A549 (cell line): ENCODE results near the gene TMEM273. TPM values are rescaled to one million over a fixed set of nuclear protein-coding genes. Genes with fewer than 3 reads are reported as not detected.

Experiments
- ATAC-seq, 2 experiments: fragments of 200-7000 bp in 1 of 2; fragments of >200 bp in 1 of 2; cut with Nextera tagmentation in 1 of 2; cut with Tn5 transposase in 1 of 2; 3 replicates each; pipeline versions ENCODE4 v1.8.0 to v1.9.1; 2018 to 2020; ENCODE audit warnings: mild to moderate bottlenecking in 1 of 2, moderate library complexity in 1 of 2
- CTCF ChIA-PET: fragments of 300-600 bp; sonication (Branson Sonifier 250); formaldehyde crosslinking; extraction: SDS; loops from one replicate; lab custom pipeline; 2021; ENCODE audit warnings: antibody characterized with exemption, inconsistent platforms; lab: Yijun Ruan, JAX
- POLR2A ChIA-PET: fragments of 350-600 bp; formaldehyde crosslinking; extraction: SDS; loops from one replicate; lab custom pipeline; 2021; ENCODE audit warnings: antibody characterized with exemption, inconsistent platforms; lab: Yijun Ruan, JAX
- DNase-seq, 2 experiments: peaks; one replicate each; pipeline versions ENCODE4 v3.0.0 to v3.0.0-alpha.2; 2011 to 2016; ENCODE audit warnings: low read depth in 1 of 2, low spot score in 1 of 2
- FAIRE-seq: peaks from 2 replicates; lab custom pipeline; 2011; peaks lifted over from hg19 to GRCh38; lab: Jason Lieb, UNC
- H3K27ac ChIP-seq, 2 experiments: fragments of >200 bp; sonication (Bioruptor Twin); formaldehyde crosslinking; 3 replicates each; pipeline ENCODE4 v1.5.1; 2016 to 2017
- H3K4me1 ChIP-seq: fragments of >200 bp; sonication (Bioruptor Twin); formaldehyde crosslinking; 3 replicates; pipeline ENCODE4 v1.6.1; 2016
- H3K4me2 ChIP-seq: fragments of >200 bp; sonication (Bioruptor Twin); formaldehyde crosslinking; 3 replicates; pipeline ENCODE4 v1.6.1; 2016
- H3K4me3 ChIP-seq: fragments of >200 bp; sonication (Bioruptor Twin); formaldehyde crosslinking; 3 replicates; pipeline ENCODE4 v1.5.1; 2016
- H3K9me3 ChIP-seq: fragments of >200 bp; sonication (Bioruptor Twin); formaldehyde crosslinking; 3 replicates; pipeline ENCODE4 v1.6.1; 2016
- BHLHE40 ChIP-seq: IDR thresholded peaks from 2 replicates; pipeline ENCODE4 v1.6.1; 2012; ENCODE audit warnings: low read depth, low read length, inconsistent platforms
- CBX8 ChIP-seq: fragments of 200-600 bp; sonication (generic); IDR thresholded peaks from 2 replicates; pipeline ENCODE4 v1.6.1; 2016
- CHD2 ChIP-seq: fragments of 150-350 bp; IDR thresholded peaks from 2 replicates; pipeline ENCODE4 v1.6.1; 2014; ENCODE audit warnings: low read length; ENCODE audit not compliant: partially characterized antibody
- EHF ChIP-seq: fragments of 250-450 bp; sonication (Bioruptor Pico); IDR thresholded peaks from 2 replicates; pipeline ENCODE4 v1.5.0; 2020; ENCODE audit warnings: mild to moderate bottlenecking
- EP300 ChIP-seq, 2 experiments: fragments of >200 bp; sonication (Bioruptor Twin); formaldehyde crosslinking; IDR thresholded peaks; 2 replicates in 1 of 2; 3 replicates in 1 of 2; pipeline ENCODE4 v1.6.1; 2016 to 2017
- FOSB ChIP-seq: fragments of 250-450 bp; sonication (Bioruptor Pico); IDR thresholded peaks from 2 replicates; pipeline ENCODE4 v1.5.0; 2020; ENCODE audit warnings: mild to moderate bottlenecking, moderate library complexity
- HDAC2 ChIP-seq: fragments of 200-600 bp; sonication (generic); IDR thresholded peaks from 2 replicates; pipeline ENCODE4 v1.6.1; 2016
- HOXA7 ChIP-seq: fragments of 250-450 bp; sonication (Bioruptor Pico); IDR thresholded peaks from 2 replicates; pipeline ENCODE4 v1.5.0; 2020; ENCODE audit warnings: mild to moderate bottlenecking, moderate library complexity
- JUNB ChIP-seq: fragments of >200 bp; sonication (Bioruptor Twin); formaldehyde crosslinking; IDR thresholded peaks from 2 replicates; pipeline ENCODE4 v1.6.1; 2016
- MAFK ChIP-seq: fragments of 450-650 bp; IDR thresholded peaks from 2 replicates; pipeline ENCODE4 v1.6.1; 2014; ENCODE audit not compliant: partially characterized antibody
- MAZ ChIP-seq: fragments of 150-350 bp; IDR thresholded peaks from 2 replicates; pipeline ENCODE4 v1.6.1; 2014; ENCODE audit warnings: antibody characterized with exemption, low read depth, low read length, borderline replicate concordance
- NR3C1 ChIP-seq: fragments of >200 bp; sonication (Bioruptor Twin); formaldehyde crosslinking; IDR thresholded peaks from 3 replicates; pipeline ENCODE4 v1.6.1; 2017
- POLR2AphosphoS2 ChIP-seq: conservative IDR thresholded peaks from 2 replicates; pipeline ENCODE4 v1.6.1; 2012; ENCODE audit warnings: low read length, improper control_type of control experiment, inconsistent platforms
- RAD21 ChIP-seq, 2 experiments: fragments of >200 bp in 1 of 2; sonication (Bioruptor Twin) in 1 of 2; formaldehyde crosslinking in 1 of 2; IDR thresholded peaks in 1 of 2; conservative IDR thresholded peaks in 1 of 2; 2 replicates in 1 of 2; 3 replicates in 1 of 2; pipeline ENCODE4 v1.6.1; 2012 to 2018; ENCODE audit warnings: inconsistent platforms in 1 of 2
- RARB ChIP-seq: fragments of 250-450 bp; sonication (Bioruptor Pico); IDR thresholded peaks from 2 replicates; pipeline ENCODE4 v1.8.0; 2021; ENCODE audit warnings: mild to moderate bottlenecking, moderate library complexity
- RCOR1 ChIP-seq: fragments of 150-350 bp; IDR thresholded peaks from 2 replicates; pipeline ENCODE4 v1.6.1; 2014; ENCODE audit warnings: antibody characterized with exemption, low read length, low read depth
- RFX5 ChIP-seq: fragments of 450-650 bp; IDR thresholded peaks from 2 replicates; pipeline ENCODE4 v1.7.1; 2014; ENCODE audit warnings: antibody characterized with exemption, mild to moderate bottlenecking, moderate library complexity
- RNF2 ChIP-seq: fragments of 200-600 bp; sonication (generic); IDR thresholded peaks from 2 replicates; pipeline ENCODE4 v1.6.1; 2016; ENCODE audit warnings: low read depth, mild to moderate bottlenecking, antibody characterized with exemption, moderate library complexity, borderline replicate concordance
- SMC3 ChIP-seq: fragments of >200 bp; sonication (Bioruptor Twin); formaldehyde crosslinking; IDR thresholded peaks from 3 replicates; pipeline ENCODE4 v1.6.1; 2018; ENCODE audit warnings: inconsistent platforms
- TP53 ChIP-seq: fragments of 250-450 bp; sonication (Bioruptor Pico); IDR thresholded peaks from 2 replicates; pipeline ENCODE4 v1.5.0; 2021; ENCODE audit warnings: mild to moderate bottlenecking, moderate library complexity
- ZC3H11A ChIP-seq: fragments of 450-650 bp; IDR thresholded peaks from 2 replicates; pipeline ENCODE4 v1.6.1; 2014; ENCODE audit warnings: antibody characterized with exemption, mild to moderate bottlenecking
- ZSCAN20 ChIP-seq: fragments of 250-450 bp; sonication (Bioruptor Pico); IDR thresholded peaks from 2 replicates; pipeline ENCODE4 v1.8.0; 2022; ENCODE audit warnings: mild to moderate bottlenecking, moderate library complexity
- WGBS: methylation state at CpG from one replicate; pipeline ENCODE4 v1.1.6; 2017; ENCODE audit errors: missing lambda C conversion rate; 5-methylcytosine and 5-hydroxymethylcytosine counted together
- polyA plus RNA-seq, 4 experiments: library from polyadenylated mRNA; depleted of rRNA in 3 of 4; stranded (reverse); fragments of >200 nt; fragmentation: RNase III in 1 of 4; extraction: RNeasy Plus Mini Kit Qiagen cat#74134 plus additional on column Dnase treatment in 1 of 4; gene quantifications; 2 replicates in 3 of 4; 3 replicates in 1 of 4; pipeline ENCODE4 v1.2.3, GENCODE V29; 2011 to 2017
- TF ChIP-seq, protein P1 (sequence below): IDR thresholded peaks from 2 replicates; pipeline ENCODE4 v1.6.1; 2012; ENCODE audit warnings: low read depth, borderline replicate concordance
- TF ChIP-seq, protein P2 (sequence below): fragments of >200 bp; sonication (Bioruptor Twin); formaldehyde crosslinking; IDR thresholded peaks from 3 replicates; pipeline ENCODE4 v1.6.1; 2016
- TF ChIP-seq, protein P3 (sequence below): fragments of >200 bp; sonication (Bioruptor Twin); formaldehyde crosslinking; IDR thresholded peaks from 3 replicates; pipeline ENCODE4 v1.5.1; 2016
- TF ChIP-seq, protein P4 (sequence below): fragments of 250-450 bp; sonication (Bioruptor Pico); IDR thresholded peaks from 2 replicates; pipeline ENCODE4 v1.5.0; 2021; ENCODE audit warnings: mild to moderate bottlenecking, moderate library complexity, borderline replicate concordance
- TF ChIP-seq, protein P5 (sequence below): fragments of 150-350 bp; IDR thresholded peaks from 2 replicates; pipeline ENCODE4 v1.6.1; 2014; ENCODE audit warnings: low read depth, mild to moderate bottlenecking, low read length
- TF ChIP-seq, protein P6 (sequence below): fragments of 450-650 bp; IDR thresholded peaks from 2 replicates; pipeline ENCODE4 v1.6.1; 2014; ENCODE audit warnings: antibody characterized with exemption
- TF ChIP-seq, protein P7 (sequence below): IDR thresholded peaks from 2 replicates; pipeline ENCODE4 v1.6.1; 2012

The TMEM273 gene
- polyA plus RNA-seq, 2 of the 4 experiments (the other 2 are of a cell fraction): not detected

DNA sequence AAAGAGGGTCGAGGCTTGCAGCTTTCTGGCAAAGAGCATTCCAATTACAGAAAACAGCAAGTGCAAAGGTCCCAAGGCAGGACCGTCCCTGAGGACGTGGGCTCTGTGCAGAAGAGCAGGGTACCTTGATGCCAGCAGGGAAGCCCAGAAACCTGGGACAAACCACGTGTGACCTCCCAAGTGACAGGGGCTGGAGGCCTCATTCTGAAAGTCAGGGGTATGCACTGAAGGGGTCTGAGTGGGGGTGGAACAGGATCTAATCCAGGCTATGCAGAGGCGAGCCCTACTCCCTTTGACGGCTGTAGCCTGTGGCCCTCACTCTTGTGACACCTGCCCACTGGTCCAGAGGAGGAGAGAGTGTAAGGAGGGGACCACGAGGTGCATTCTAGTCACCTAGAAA is 22.9 kb downstream of the TMEM273 start:
- FAIRE-seq (no peak), DNase-seq (no peak), ATAC-seq (no peak)
- 35% methylated on average over 7 of the region's 7 CpGs for WGBS
- TF ChIP-seq HDAC2 (no peak), RARB (CRISPR knock-in tag) (no peak), RNF2 (no peak), ZSCAN20 (CRISPR knock-in tag) (no peak), HOXA7 (CRISPR knock-in tag) (no peak), EHF (CRISPR knock-in tag) (no peak), BHLHE40 (no peak)
- TF ChIP-seq, protein P1, sequence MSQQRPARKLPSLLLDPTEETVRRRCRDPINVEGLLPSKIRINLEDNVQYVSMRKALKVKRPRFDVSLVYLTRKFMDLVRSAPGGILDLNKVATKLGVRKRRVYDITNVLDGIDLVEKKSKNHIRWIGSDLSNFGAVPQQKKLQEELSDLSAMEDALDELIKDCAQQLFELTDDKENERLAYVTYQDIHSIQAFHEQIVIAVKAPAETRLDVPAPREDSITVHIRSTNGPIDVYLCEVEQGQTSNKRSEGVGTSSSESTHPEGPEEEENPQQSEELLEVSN: no peak
- no peak overlapping the region for H3K4me2 ChIP-seq
- no peak overlapping the region for H3K4me3 ChIP-seq
- no peaks in the 10 kb centered on the region for H3K4me1 ChIP-seq
- H3K27ac ChIP-seq: no peak overlapping the region
- no peaks in the 10 kb centered on the region for H3K9me3 ChIP-seq
- CTCF ChIA-PET: interaction anchor here (1.1 to 4.9 kb wide), 3 partner anchors 8 to 508 kb away, joined by 3 to 40 read pairs (median 12); no protein-coding TSS in a partner anchor
- POLR2A ChIA-PET: no interaction called here

DNA sequence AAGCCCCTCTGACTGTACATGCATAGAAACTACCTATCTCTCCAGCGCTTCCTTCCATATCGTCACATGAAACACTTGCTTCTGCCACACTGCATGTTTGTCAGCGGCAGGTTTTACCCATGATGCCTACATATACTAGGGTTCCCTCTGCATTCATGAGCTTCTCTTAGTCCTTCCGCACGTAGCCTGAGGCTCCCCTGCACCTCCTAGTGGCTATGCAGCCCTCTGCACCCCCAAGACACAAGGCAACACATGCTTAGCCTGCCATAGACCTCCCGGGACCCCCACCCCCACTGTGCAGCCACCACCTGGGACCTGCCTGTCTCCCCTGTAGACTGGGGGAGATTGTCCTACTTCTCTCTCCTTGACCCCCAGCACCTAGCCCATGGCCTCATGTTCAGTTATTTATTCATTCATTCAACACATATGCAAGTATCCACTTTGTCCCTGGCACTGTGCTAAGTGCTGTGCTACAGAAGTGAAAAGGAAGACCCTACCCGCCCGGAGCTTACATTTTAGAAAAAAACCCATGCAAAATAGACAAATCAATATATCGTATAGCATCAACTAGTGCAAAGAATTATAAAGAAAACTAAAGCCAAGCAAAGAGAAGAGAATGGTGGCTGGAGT is 23.5 kb downstream of the TMEM273 start:
- ATAC-seq: peak; percentile 60 to 89; a peak in 4 of 6 replicates
- peak; percentile 13 to 45 for DNase-seq
- no peak for FAIRE-seq
- TF ChIP-seq RAD21 (conservative IDR thresholded peaks at IDR 0.05 in 1 of 2, IDR thresholded peaks at IDR 0.05 in 1 of 2) (peak in 1 of 2 experiments; percentile 49; a peak in 3 of 5 replicates), FOSB (no peak), RCOR1 (no peak), JUNB (no peak), POLR2AphosphoS2 (no peak), SMC3 (0 out of 3 replicates have a peak, but pooled peaks have one; percentile 36), ZC3H11A (no peak), CBX8 (no peak), MAFK (no peak), EP300 (IDR thresholded peaks at IDR 0.05) (no peak), MAZ (no peak), CHD2 (no peak), HOXA7 (CRISPR knock-in tag) (no peak), RFX5 (no peak), NR3C1 (no peak), RARB (CRISPR knock-in tag) (no peak), HDAC2 (no peak), TP53 (no peak)
- TF ChIP-seq, protein P2, sequence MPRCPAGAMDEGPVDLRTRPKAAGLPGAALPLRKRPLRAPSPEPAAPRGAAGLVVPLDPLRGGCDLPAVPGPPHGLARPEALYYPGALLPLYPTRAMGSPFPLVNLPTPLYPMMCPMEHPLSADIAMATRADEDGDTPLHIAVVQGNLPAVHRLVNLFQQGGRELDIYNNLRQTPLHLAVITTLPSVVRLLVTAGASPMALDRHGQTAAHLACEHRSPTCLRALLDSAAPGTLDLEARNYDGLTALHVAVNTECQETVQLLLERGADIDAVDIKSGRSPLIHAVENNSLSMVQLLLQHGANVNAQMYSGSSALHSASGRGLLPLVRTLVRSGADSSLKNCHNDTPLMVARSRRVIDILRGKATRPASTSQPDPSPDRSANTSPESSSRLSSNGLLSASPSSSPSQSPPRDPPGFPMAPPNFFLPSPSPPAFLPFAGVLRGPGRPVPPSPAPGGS: no peak
- TF ChIP-seq, protein P3, sequence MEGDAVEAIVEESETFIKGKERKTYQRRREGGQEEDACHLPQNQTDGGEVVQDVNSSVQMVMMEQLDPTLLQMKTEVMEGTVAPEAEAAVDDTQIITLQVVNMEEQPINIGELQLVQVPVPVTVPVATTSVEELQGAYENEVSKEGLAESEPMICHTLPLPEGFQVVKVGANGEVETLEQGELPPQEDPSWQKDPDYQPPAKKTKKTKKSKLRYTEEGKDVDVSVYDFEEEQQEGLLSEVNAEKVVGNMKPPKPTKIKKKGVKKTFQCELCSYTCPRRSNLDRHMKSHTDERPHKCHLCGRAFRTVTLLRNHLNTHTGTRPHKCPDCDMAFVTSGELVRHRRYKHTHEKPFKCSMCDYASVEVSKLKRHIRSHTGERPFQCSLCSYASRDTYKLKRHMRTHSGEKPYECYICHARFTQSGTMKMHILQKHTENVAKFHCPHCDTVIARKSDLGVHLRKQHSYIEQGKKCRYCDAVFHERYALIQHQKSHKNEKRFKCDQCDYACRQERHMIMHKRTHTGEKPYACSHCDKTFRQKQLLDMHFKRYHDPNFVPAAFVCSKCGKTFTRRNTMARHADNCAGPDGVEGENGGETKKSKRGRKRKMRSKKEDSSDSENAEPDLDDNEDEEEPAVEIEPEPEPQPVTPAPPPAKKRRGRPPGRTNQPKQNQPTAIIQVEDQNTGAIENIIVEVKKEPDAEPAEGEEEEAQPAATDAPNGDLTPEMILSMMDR: peak; percentile 29; the same call in 2 of the 3 replicates
- TF ChIP-seq, protein P4, sequence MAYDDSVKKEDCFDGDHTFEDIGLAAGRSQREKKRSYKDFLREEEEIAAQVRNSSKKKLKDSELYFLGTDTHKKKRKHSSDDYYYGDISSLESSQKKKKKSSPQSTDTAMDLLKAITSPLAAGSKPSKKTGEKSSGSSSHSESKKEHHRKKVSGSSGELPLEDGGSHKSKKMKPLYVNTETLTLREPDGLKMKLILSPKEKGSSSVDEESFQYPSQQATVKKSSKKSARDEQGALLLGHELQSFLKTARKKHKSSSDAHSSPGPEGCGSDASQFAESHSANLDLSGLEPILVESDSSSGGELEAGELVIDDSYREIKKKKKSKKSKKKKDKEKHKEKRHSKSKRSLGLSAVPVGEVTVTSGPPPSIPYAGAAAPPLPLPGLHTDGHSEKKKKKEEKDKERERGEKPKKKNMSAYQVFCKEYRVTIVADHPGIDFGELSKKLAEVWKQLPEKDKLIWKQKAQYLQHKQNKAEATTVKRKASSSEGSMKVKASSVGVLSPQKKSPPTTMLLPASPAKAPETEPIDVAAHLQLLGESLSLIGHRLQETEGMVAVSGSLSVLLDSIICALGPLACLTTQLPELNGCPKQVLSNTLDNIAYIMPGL: no peak
- TF ChIP-seq, protein P5, sequence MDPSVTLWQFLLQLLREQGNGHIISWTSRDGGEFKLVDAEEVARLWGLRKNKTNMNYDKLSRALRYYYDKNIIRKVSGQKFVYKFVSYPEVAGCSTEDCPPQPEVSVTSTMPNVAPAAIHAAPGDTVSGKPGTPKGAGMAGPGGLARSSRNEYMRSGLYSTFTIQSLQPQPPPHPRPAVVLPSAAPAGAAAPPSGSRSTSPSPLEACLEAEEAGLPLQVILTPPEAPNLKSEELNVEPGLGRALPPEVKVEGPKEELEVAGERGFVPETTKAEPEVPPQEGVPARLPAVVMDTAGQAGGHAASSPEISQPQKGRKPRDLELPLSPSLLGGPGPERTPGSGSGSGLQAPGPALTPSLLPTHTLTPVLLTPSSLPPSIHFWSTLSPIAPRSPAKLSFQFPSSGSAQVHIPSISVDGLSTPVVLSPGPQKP: no peak
- TF ChIP-seq, protein P6, sequence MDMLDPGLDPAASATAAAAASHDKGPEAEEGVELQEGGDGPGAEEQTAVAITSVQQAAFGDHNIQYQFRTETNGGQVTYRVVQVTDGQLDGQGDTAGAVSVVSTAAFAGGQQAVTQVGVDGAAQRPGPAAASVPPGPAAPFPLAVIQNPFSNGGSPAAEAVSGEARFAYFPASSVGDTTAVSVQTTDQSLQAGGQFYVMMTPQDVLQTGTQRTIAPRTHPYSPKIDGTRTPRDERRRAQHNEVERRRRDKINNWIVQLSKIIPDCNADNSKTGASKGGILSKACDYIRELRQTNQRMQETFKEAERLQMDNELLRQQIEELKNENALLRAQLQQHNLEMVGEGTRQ: no peak
- TF ChIP-seq, protein P7, sequence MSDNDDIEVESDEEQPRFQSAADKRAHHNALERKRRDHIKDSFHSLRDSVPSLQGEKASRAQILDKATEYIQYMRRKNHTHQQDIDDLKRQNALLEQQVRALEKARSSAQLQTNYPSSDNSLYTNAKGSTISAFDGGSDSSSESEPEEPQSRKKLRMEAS: no peak
- ChIA-PET CTCF (interaction anchor here (0.6 to 4.9 kb wide), 13 partner anchors 8 to 566 kb away, joined by 3 to 40 read pairs (median 3); no protein-coding TSS in a partner anchor), POLR2A (no interaction called here)
- Histone ChIP-seq H3K4me1 (no peaks in the 10 kb centered on the region), H3K4me3 (no peak overlapping the region), H3K9me3 (no peaks in the 10 kb centered on the region), H3K4me2 (no peak overlapping the region), H3K27ac (no peak overlapping the region)
- WGBS: 32% methylated on average over 9 of the region's 9 CpGs
